HepG2 (cell line): ENCODE data around the gene MPIG6B. TPM values are rescaled to one million over a fixed set of nuclear protein-coding genes. Genes with fewer than 3 reads are reported as not detected.

Experiments used
- ATAC-seq: fragments of 200-7000 bp; cut with Tn5 transposase; 3 replicates; pipeline ENCODE4 v1.9.1; 2020; ENCODE audit warnings: mild to moderate bottlenecking, moderate library complexity
- BruUV-seq: library from RNA; stranded (reverse); fragments of 400-500 nt; replicated peaks from 2 replicates; lab custom pipeline; 2021; lab: Mats Ljungman, UMichigan
- CTCF ChIA-PET: fragments of 300-600 bp; formaldehyde crosslinking; extraction: SDS; loops from one replicate; lab custom pipeline; 2021; ENCODE audit warnings: low total read pairs, inconsistent platforms, low intra/inter-chr PET ratio; lab: Yijun Ruan, JAX
- POLR2A ChIA-PET: fragments of 350-600 bp; sonication (Branson Sonifier 250); formaldehyde crosslinking; loops from one replicate; lab custom pipeline; 2020; ENCODE audit warnings: antibody characterized with exemption, inconsistent platforms; lab: Yijun Ruan, JAX
- DNase-seq: peaks from one replicate; pipeline ENCODE4 v3.0.0-alpha.2; 2015; ENCODE audit warnings: low spot score
- FAIRE-seq: peaks from 3 replicates; lab custom pipeline; 2011; peaks lifted over from hg19 to GRCh38; lab: Jason Lieb, UNC
- H2AFZ ChIP-seq: one replicate; pipeline ENCODE4 v1.6.1; 2011; ENCODE audit warnings: low read length, inconsistent platforms
- H3K27ac ChIP-seq: fragments of 300-600 bp; 3 replicates; pipeline ENCODE4 v1.8.0; 2011; ENCODE audit warnings: mixed run types, mild to moderate bottlenecking, mixed read lengths, low read length, inconsistent platforms; ENCODE audit not compliant: insufficient read depth; ENCODE audit errors: extremely low read length
- H3K27me3 ChIP-seq, 2 experiments: fragments of 200-600 bp in 1 of 2; 2 replicates in 1 of 2; 3 replicates in 1 of 2; pipeline versions ENCODE4 v1.6.0 to v1.8.0; 2011; ENCODE audit warnings: low read length in 2 of 2, mild to moderate bottlenecking in 2 of 2, moderate library complexity in 2 of 2, inconsistent platforms in 1 of 2; ENCODE audit not compliant: insufficient read depth in 2 of 2, control insufficient read depth in 1 of 2
- H3K36me3 ChIP-seq, 2 experiments: fragments of 200-600 bp in 1 of 2; replicated peaks in 1 of 2; 2 replicates in 1 of 2; 3 replicates in 1 of 2; pipeline versions ENCODE4 v1.5.1 to v1.8.0; 2011; ENCODE audit warnings: low read length in 2 of 2, inconsistent platforms in 1 of 2; ENCODE audit not compliant: insufficient read depth in 2 of 2, control insufficient read depth in 1 of 2
- H3K4me1 ChIP-seq: 2 replicates; pipeline ENCODE4 v1.5.1; 2012; ENCODE audit warnings: low read length, inconsistent platforms; ENCODE audit not compliant: insufficient read depth
- H3K4me2 ChIP-seq: 2 replicates; pipeline ENCODE4 v1.6.0; 2011; ENCODE audit warnings: low read depth, low read length, inconsistent platforms
- H3K4me3 ChIP-seq, 3 experiments: fragments of 200-600 bp in 1 of 3; sonication (generic), shearing (Covaris generic) in 1 of 3; replicated peaks in 1 of 3; 2 replicates each; pipeline ENCODE4 v1.5.1; 2011 to 2016; ENCODE audit warnings: low read length in 3 of 3, inconsistent platforms in 2 of 3, low read depth in 2 of 3, mild to moderate bottlenecking in 2 of 3, control low read depth in 1 of 3, mixed read lengths in 1 of 3; ENCODE audit not compliant: insufficient read depth in 1 of 3
- H3K79me2 ChIP-seq: one replicate; pipeline ENCODE4 v1.6.1; 2011; ENCODE audit warnings: low read length, inconsistent platforms; ENCODE audit not compliant: insufficient read depth
- H3K9ac ChIP-seq: 2 replicates; pipeline ENCODE4 v1.6.0; 2011; ENCODE audit warnings: mild to moderate bottlenecking, low read depth, low read length, inconsistent platforms; ENCODE audit not compliant: insufficient read depth
- H3K9me3 ChIP-seq: 2 replicates; pipeline ENCODE4 v1.5.1; 2012; ENCODE audit warnings: mild to moderate bottlenecking, low read length
- H4K20me1 ChIP-seq: 2 replicates; pipeline ENCODE4 v1.6.0; 2011; ENCODE audit warnings: inconsistent platforms, mild to moderate bottlenecking, low read length, moderate library complexity; ENCODE audit not compliant: insufficient read depth
- CBFB ChIP-seq: sonication (generic); formaldehyde crosslinking; IDR thresholded peaks from 2 replicates; pipeline ENCODE4 v1.4.0; 2020; ENCODE audit warnings: missing genetic modification reagents
- DNMT1 ChIP-seq: sonication (generic); formaldehyde crosslinking; IDR thresholded peaks from 2 replicates; pipeline ENCODE4 v1.5.1; 2020; ENCODE audit warnings: mild to moderate bottlenecking, missing genetic modification reagents
- DZIP1 ChIP-seq: sonication (generic); formaldehyde crosslinking; IDR thresholded peaks from 2 replicates; pipeline ENCODE4 v1.5.0; 2020; ENCODE audit warnings: mild to moderate bottlenecking, missing genetic modification reagents
- FOXK1 ChIP-seq: sonication (generic); formaldehyde crosslinking; IDR thresholded peaks from 2 replicates; pipeline ENCODE4 v1.4.0; 2020; ENCODE audit warnings: low read depth, missing genetic modification reagents, borderline replicate concordance
- ZKSCAN5 ChIP-seq: sonication (generic); formaldehyde crosslinking; IDR thresholded peaks from 2 replicates; pipeline ENCODE4 v1.5.1; 2020; ENCODE audit warnings: mild to moderate bottlenecking, missing genetic modification reagents
- ZNF121 ChIP-seq: sonication (generic); formaldehyde crosslinking; IDR thresholded peaks from 2 replicates; pipeline ENCODE4 v1.5.0; 2020; ENCODE audit warnings: mild to moderate bottlenecking, missing genetic modification reagents
- ZNF687 ChIP-seq: sonication (generic); formaldehyde crosslinking; IDR thresholded peaks from 2 replicates; pipeline ENCODE4 v1.5.1; 2020; ENCODE audit warnings: mild to moderate bottlenecking, missing genetic modification reagents, moderate library complexity
- WGBS: methylation state at CpG from one replicate; pipeline ENCODE4 v1.1.6; 2017; ENCODE audit warnings: low lambda C conversion rate; 5-methylcytosine and 5-hydroxymethylcytosine counted together
- in situ Hi-C: cut with HindIII; loops from 2 replicates; pipeline ENCODE4 v1.10.0; 2017; ENCODE audit warnings: low pct_unique_long_range_greater_than_20kb; ENCODE audit not compliant: extremely low pct_ligation_motif_present
- intact Hi-C: fragments of 100-400 bp; cut with micrococcal nuclease; formaldehyde crosslinking; loops from one replicate; pipeline ENCODE4 v1.10.0; 2022; ENCODE audit not compliant: unreplicated experiment
- polyA plus RNA-seq, 8 experiments: library from polyadenylated mRNA; depleted of rRNA in 3 of 8; stranded (reverse) in 7 of 8; unstranded in 1 of 8; fragments of >200 nt; fragmentation: Illumina TruSeq in 4 of 8; extraction: Trizol in 4 of 8; gene quantifications; 2 replicates each; pipeline versions ENCODE4 v1.2.1 to v1.2.3, GENCODE V29; 2011 to 2016; ENCODE audit warnings: low read depth in 4 of 8, missing spikeins in 1 of 8, mixed read lengths in 1 of 8; ENCODE audit not compliant: insufficient read depth in 1 of 8
- total RNA-seq, 5 experiments: library from RNA; depleted of rRNA; stranded (reverse); fragments of >200 nt; fragmentation: Illumina TruSeq; extraction: Trizol; gene quantifications; 2 replicates each; pipeline ENCODE4 v1.2.3, GENCODE V29; 2016; ENCODE audit warnings: low read depth in 1 of 5

MPIG6B gene
- total and polyA plus RNA-seq, 2 of the 13 experiments (the other 11 are each of a cell fraction or from before 2014, with no cell fraction given) = not detected

- H3K4me2 ChIP-seq = no peak overlapping the region
- H2AFZ ChIP-seq = no peak overlapping the region
- peaks cover 8 to 35% of the 10 kb centered on the region in 2 experiments; a peak in 3 of 5 replicates for H3K27me3 ChIP-seq
- H3K9ac ChIP-seq = no peak overlapping the region
- H3K9me3 ChIP-seq = no peaks in the 10 kb centered on the region
- FAIRE-seq = no peak
- no peak for TF ChIP-seq ZKSCAN5 (CRISPR knock-in tag)
- TF ChIP-seq DZIP1 (CRISPR knock-in tag) = 0 out of 2 replicates have a peak, but pooled peaks have one; percentile 70
- TF ChIP-seq DNMT1 (CRISPR knock-in tag) = no peak
- no peak for TF ChIP-seq CBFB (CRISPR knock-in tag)
- TF ChIP-seq FOXK1 (CRISPR knock-in tag) = no peak
- TF ChIP-seq, all 625 proteins: peak for 1
- peaks cover 3% of the 10 kb centered on the region for H3K79me2 ChIP-seq
- H3K27ac ChIP-seq = no peak overlapping the region
- BruUV-seq = no TSS peak
- ATAC-seq (no peak), DNase-seq (no peak)
- POLR2A ChIA-PET = interaction anchor here (1.2 kb wide), 1 partner anchor 238 kb away, joined by 3 read pairs; the partner anchor contains the start of gene CFB
- no peaks in the 10 kb centered on the region for H4K20me1 ChIP-seq
- H3K36me3 ChIP-seq = no peaks in the 10 kb centered on the region
- CTCF ChIA-PET = no interaction called here
- H3K4me3 ChIP-seq = no peak overlapping the region
- 53% methylated on average over 10 of the region's 10 CpGs for WGBS
- in situ Hi-C loops (no loop called here), intact Hi-C loops (no loop called here)
- H3K4me1 ChIP-seq = peaks cover 16% of the 10 kb centered on the region
Observed at GRCh38 chr6:31707701-31708100, 15.5 kb upstream of the MPIG6B start.

GRCh38 chr6:31708224-31708623, 14.9 kb upstream of the MPIG6B start:
- intact Hi-C loops = no loop called here
- H3K27ac ChIP-seq = no peak overlapping the region
- WGBS = 85% methylated on average over 3 of the region's 3 CpGs
- peaks cover 18% of the 10 kb centered on the region for H3K4me1 ChIP-seq
- H3K27me3 ChIP-seq = peaks cover 9 to 35% of the 10 kb centered on the region in 2 experiments; a peak in 3 of 5 replicates
- no peaks in the 10 kb centered on the region for H3K9me3 ChIP-seq
- in situ Hi-C loops = no loop called here
- no peak overlapping the region for H3K4me3 ChIP-seq
- no peak overlapping the region for H3K4me2 ChIP-seq
- H3K36me3 ChIP-seq = no peaks in the 10 kb centered on the region
- no peaks in the 10 kb centered on the region for H3K79me2 ChIP-seq
- CTCF ChIA-PET = no interaction called here
- DNase-seq (no peak), FAIRE-seq (no peak), ATAC-seq (no peak)
- no peaks in the 10 kb centered on the region for H4K20me1 ChIP-seq
- POLR2A ChIA-PET = interaction anchor here (1.2 kb wide), 1 partner anchor 237 kb away, joined by 3 read pairs; the partner anchor contains the start of gene CFB
- H2AFZ ChIP-seq = no peak overlapping the region
- no TSS peak for BruUV-seq
- H3K9ac ChIP-seq = no peak overlapping the region
- TF ChIP-seq ZNF687 (no peak), ZNF121 (CRISPR knock-in tag) (peak; percentile 76)
